OCI-LY1 (cell line): ENCODE data around the gene ACER3.

Source experiments
- H2AFZ ChIP-seq: fragments of 200-600 bp; sonication (generic), shearing (Covaris generic); 2 replicates; pipeline ENCODE4 v1.6.0; 2014; ENCODE audit warnings: antibody characterized with exemption, mild to moderate bottlenecking, low read length
- H3F3A ChIP-seq: fragments of 200-600 bp; sonication (generic), shearing (Covaris generic); 2 replicates; pipeline ENCODE4 v1.6.0; 2014; ENCODE audit warnings: mild to moderate bottlenecking, antibody characterized with exemption, low read length, moderate library complexity; ENCODE audit not compliant: insufficient read depth
- H3K27ac ChIP-seq: fragments of 200-600 bp; sonication (generic); 2 replicates; pipeline ENCODE4 v1.5.1; 2014; ENCODE audit warnings: low read length, mixed run types, mild to moderate bottlenecking, low read depth; ENCODE audit not compliant: poor library complexity, severe bottlenecking
- H3K27me3 ChIP-seq: fragments of 200-600 bp; sonication (generic); 2 replicates; pipeline ENCODE4 v1.6.0; 2014; ENCODE audit warnings: antibody characterized with exemption, mild to moderate bottlenecking, low read length, moderate library complexity; ENCODE audit not compliant: insufficient read depth
- H3K36me3 ChIP-seq: fragments of 200-600 bp; sonication (generic); 2 replicates; pipeline ENCODE4 v1.6.1; 2014; ENCODE audit warnings: mild to moderate bottlenecking, antibody characterized with exemption, low read length, moderate library complexity, mixed read lengths; ENCODE audit not compliant: insufficient read depth
- H3K4me1 ChIP-seq: fragments of 200-600 bp; sonication (generic); 2 replicates; pipeline ENCODE4 v1.5.1; 2014; ENCODE audit warnings: mild to moderate bottlenecking, low read length, moderate library complexity; ENCODE audit not compliant: insufficient read depth, severe bottlenecking
- H3K4me2 ChIP-seq: fragments of 200-600 bp; sonication (generic), shearing (Covaris generic); 2 replicates; pipeline ENCODE4 v1.6.1; 2014; ENCODE audit warnings: low read length
- H3K4me3 ChIP-seq: fragments of 200-600 bp; sonication (generic); 2 replicates; pipeline ENCODE4 v1.5.1; 2014; ENCODE audit warnings: low read length, low read depth, mild to moderate bottlenecking, mixed read lengths; ENCODE audit not compliant: poor library complexity, severe bottlenecking
- H3K79me2 ChIP-seq: fragments of 200-600 bp; shearing (Covaris generic); 2 replicates; pipeline ENCODE4 v1.6.1; 2016; ENCODE audit warnings: mixed run types, low read length, mixed read lengths; ENCODE audit not compliant: insufficient read depth
- H3K9ac ChIP-seq: fragments of 200-600 bp; sonication (generic), shearing (Covaris generic); 2 replicates; pipeline ENCODE4 v1.6.1; 2014; ENCODE audit warnings: mild to moderate bottlenecking, low read length, mixed read lengths
- H3K9me2 ChIP-seq: fragments of 200-600 bp; sonication (generic), shearing (Covaris generic); 2 replicates; pipeline ENCODE4 v1.6.1; 2014; ENCODE audit warnings: low read depth, mild to moderate bottlenecking, low read length, mixed read lengths
- H3K9me3 ChIP-seq: fragments of 200-600 bp; shearing (Covaris generic); 2 replicates; pipeline ENCODE4 v1.6.1; 2014; ENCODE audit warnings: low read length, mixed read lengths
- H4K20me1 ChIP-seq: fragments of 200-600 bp; sonication (generic), shearing (Covaris generic); 2 replicates; pipeline ENCODE4 v1.6.0; 2016; ENCODE audit warnings: mild to moderate bottlenecking, low read length; ENCODE audit not compliant: insufficient read depth
- EZH2 ChIP-seq: fragments of 200-600 bp; sonication (generic), shearing (Covaris generic); IDR thresholded peaks from 2 replicates; pipeline ENCODE4 v1.8.0; 2017; ENCODE audit warnings: borderline replicate concordance, mixed run types, mild to moderate bottlenecking, antibody characterized with exemption, low read length, moderate library complexity, mixed read lengths
- TF ChIP-seq, protein P1 (sequence below): fragments of 200-600 bp; sonication (generic), shearing (Covaris generic); IDR thresholded peaks from 2 replicates; pipeline ENCODE4 v1.5.1; 2017; ENCODE audit warnings: mild to moderate bottlenecking, antibody characterized with exemption, low read length, moderate library complexity, mixed read lengths

The ACER3 gene

DNA sequence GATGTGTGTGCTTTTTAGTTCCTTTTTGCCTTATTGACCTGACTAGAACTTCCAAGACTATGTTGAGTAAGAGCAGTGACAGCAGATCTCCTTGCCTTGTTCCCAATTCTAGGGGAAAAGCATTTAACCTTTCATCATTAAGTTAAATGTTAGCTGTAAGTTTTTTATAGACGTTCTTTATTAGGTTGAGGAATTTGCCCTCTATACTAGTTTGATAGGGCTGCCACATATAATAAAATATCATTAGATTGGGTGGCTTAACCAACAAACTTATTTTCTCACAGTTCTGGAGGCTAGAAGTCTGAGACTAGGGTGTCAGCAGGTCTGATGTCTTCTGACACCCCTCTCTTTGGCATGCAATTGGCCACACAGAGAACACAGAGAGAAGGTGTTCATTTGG is 140.9 kb downstream of the ACER3 start:
- H3K9me3 ChIP-seq, result no peaks in the 10 kb centered on the region
- TF ChIP-seq, protein P1, sequence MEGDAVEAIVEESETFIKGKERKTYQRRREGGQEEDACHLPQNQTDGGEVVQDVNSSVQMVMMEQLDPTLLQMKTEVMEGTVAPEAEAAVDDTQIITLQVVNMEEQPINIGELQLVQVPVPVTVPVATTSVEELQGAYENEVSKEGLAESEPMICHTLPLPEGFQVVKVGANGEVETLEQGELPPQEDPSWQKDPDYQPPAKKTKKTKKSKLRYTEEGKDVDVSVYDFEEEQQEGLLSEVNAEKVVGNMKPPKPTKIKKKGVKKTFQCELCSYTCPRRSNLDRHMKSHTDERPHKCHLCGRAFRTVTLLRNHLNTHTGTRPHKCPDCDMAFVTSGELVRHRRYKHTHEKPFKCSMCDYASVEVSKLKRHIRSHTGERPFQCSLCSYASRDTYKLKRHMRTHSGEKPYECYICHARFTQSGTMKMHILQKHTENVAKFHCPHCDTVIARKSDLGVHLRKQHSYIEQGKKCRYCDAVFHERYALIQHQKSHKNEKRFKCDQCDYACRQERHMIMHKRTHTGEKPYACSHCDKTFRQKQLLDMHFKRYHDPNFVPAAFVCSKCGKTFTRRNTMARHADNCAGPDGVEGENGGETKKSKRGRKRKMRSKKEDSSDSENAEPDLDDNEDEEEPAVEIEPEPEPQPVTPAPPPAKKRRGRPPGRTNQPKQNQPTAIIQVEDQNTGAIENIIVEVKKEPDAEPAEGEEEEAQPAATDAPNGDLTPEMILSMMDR, result no peak
- no peak for TF ChIP-seq EZH2
- H3K4me1 ChIP-seq, result no peaks in the 10 kb centered on the region
- H3K27ac ChIP-seq, result no peak overlapping the region
- H3K4me3 ChIP-seq, result no peak overlapping the region
- no peaks in the 10 kb centered on the region for H3F3A ChIP-seq
- no peaks in the 10 kb centered on the region for H4K20me1 ChIP-seq
- H3K27me3 ChIP-seq, result no peaks in the 10 kb centered on the region
- no peaks in the 10 kb centered on the region; the same call in 1 of the 2 replicates for H3K36me3 ChIP-seq
- H3K9me2 ChIP-seq, result no peaks in the 10 kb centered on the region
- no peak overlapping the region for H3K4me2 ChIP-seq
- H3K9ac ChIP-seq, result no peak overlapping the region
- no peak overlapping the region for H2AFZ ChIP-seq
- no peaks in the 10 kb centered on the region for H3K79me2 ChIP-seq

DNA sequence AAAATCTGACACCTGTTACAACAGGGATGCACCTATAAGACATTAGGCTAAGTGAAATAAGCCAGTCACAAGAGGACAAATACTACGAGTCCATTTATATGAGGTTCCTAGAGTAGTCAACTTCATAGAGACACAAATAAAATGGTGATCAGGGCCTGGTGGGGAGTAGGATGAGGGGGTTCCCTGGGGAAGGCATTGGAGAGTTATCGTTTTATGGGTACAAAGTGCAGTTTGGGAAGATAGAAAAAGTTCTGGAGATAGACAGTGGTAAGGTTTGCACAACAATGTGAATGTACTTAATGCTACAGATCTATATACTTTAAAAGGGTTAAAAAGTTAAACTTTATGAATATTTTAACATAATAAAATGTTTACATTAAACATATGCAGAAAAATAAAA is 142.1 kb downstream of the ACER3 start:
- H3K9me2 ChIP-seq, result no peaks in the 10 kb centered on the region
- H3K4me2 ChIP-seq, result no peak overlapping the region
- TF ChIP-seq EZH2, result no peak
- TF ChIP-seq, protein P1, result no peak
- no peaks in the 10 kb centered on the region for H3K4me1 ChIP-seq
- H3K36me3 ChIP-seq, result no peaks in the 10 kb centered on the region; the same call in 1 of the 2 replicates
- H3K4me3 ChIP-seq, result no peak overlapping the region
- H3K9me3 ChIP-seq, result no peaks in the 10 kb centered on the region
- H3K27ac ChIP-seq, result no peak overlapping the region
- no peaks in the 10 kb centered on the region for H3F3A ChIP-seq
- no peak overlapping the region for H2AFZ ChIP-seq
- H4K20me1 ChIP-seq, result no peaks in the 10 kb centered on the region
- no peaks in the 10 kb centered on the region for H3K27me3 ChIP-seq
- H3K79me2 ChIP-seq, result no peaks in the 10 kb centered on the region
- H3K9ac ChIP-seq, result no peak overlapping the region

DNA sequence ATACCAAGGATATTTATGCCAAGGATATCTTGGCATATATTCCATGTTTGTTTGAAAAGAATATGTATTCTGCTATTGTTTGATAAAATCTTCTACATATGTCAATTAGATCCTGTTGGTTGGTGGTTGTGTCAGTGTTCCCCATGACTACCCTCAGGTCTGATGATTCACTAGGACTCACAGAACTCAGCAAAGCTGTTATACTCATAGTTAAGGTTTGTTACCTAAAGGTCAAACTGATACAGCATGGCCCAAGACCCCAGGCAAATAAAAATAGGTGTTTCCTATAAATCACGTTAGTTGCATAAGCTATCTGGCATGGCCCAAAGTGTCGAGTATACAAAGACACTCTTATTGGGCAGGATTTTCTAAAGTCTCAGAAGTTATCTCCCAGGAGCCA is 143.2 kb downstream of the ACER3 start:
- Histone ChIP-seq H3K9me3 (no peaks in the 10 kb centered on the region), H3K4me3 (no peak overlapping the region), H4K20me1 (no peaks in the 10 kb centered on the region), H3K79me2 (no peaks in the 10 kb centered on the region), H2AFZ (no peak overlapping the region), H3K4me1 (no peaks in the 10 kb centered on the region), H3K9me2 (no peaks in the 10 kb centered on the region), H3K27me3 (no peaks in the 10 kb centered on the region), H3K27ac (no peak overlapping the region), H3F3A (no peaks in the 10 kb centered on the region), H3K36me3 (no peaks in the 10 kb centered on the region; the same call in 1 of the 2 replicates), H3K4me2 (no peak overlapping the region), H3K9ac (no peak overlapping the region)
- TF ChIP-seq, protein P1, result no peak
- no peak for TF ChIP-seq EZH2
